Activated CD4-positive, alpha-beta T cell treated with anti-CD3 and anti-CD28 coated beads for 36 hours (primary cell): ENCODE data around the gene C1QTNF1. TPM values are rescaled to one million over a fixed set of nuclear protein-coding genes. Genes with fewer than 3 reads are reported as not detected.
A peak's percentile ranks its signal among the peaks of the same experiment; 100 is the strongest.
"Not testable (repeated sequence)": the region's sequence is repeated elsewhere in the genome, so short reads cannot be mapped to it uniquely, and the experiment has no call there.

Experiments
- ATAC-seq: fragments of 200-7000 bp; cut with Tn5 transposase; one replicate; pipeline ENCODE4 v1.10.0; 2021; ENCODE audit warnings: mild to moderate bottlenecking, moderate library complexity
- CTCF ChIA-PET: fragments of 350-600 bp; sonication (Branson Sonifier 250); formaldehyde crosslinking; loops from one replicate; lab custom pipeline; 2021; ENCODE audit warnings: antibody characterized with exemption; lab: Charles Lee
- POLR2A ChIA-PET: fragments of 350-600 bp; sonication (Branson Sonifier 250); formaldehyde crosslinking; loops from one replicate; lab custom pipeline; 2021; ENCODE audit warnings: antibody characterized with exemption, inconsistent platforms; lab: Charles Lee
- DNase-seq: peaks from one replicate; pipeline ENCODE4 v3.0.0-alpha.2; 2020
- H3K27ac Mint-ChIP-seq: one replicate; pipeline ENCODE4 v1.8.0; 2021; ENCODE audit warnings: mixed read lengths
- H3K27me3 Mint-ChIP-seq: one replicate; pipeline ENCODE4 v1.8.0; 2021; ENCODE audit warnings: mixed read lengths
- H3K36me3 Mint-ChIP-seq: one replicate; pipeline ENCODE4 v1.8.0; 2021; ENCODE audit warnings: low read depth, mixed read lengths
- H3K4me1 Mint-ChIP-seq: one replicate; pipeline ENCODE4 v1.8.0; 2021; ENCODE audit warnings: mixed read lengths
- H3K4me3 Mint-ChIP-seq: one replicate; pipeline ENCODE4 v1.8.0; 2021; ENCODE audit warnings: mild to moderate bottlenecking, moderate library complexity, mixed read lengths
- H3K9me3 Mint-ChIP-seq: one replicate; pipeline ENCODE4 v1.8.0; 2021; ENCODE audit warnings: low read depth, mixed read lengths
- intact Hi-C, 2 experiments: fragments of 100-400 bp; cut with DNase I in 1 of 2; cut with micrococcal nuclease in 1 of 2; formaldehyde crosslinking; loops; one replicate each; pipeline versions ENCODE4 v1.14.2 to v1.15.1; 2022 to 2024; cut with DNase I, micrococcal nuclease
- total RNA-seq, 2 experiments: library from RNA; stranded (reverse); gene quantifications; one replicate each; pipeline ENCODE4 v1.2.3, GENCODE V29; 2021

Gene C1QTNF1
- total RNA-seq, 2 experiments from 2014 or later: 0.14 TPM; not detected in 1

DNA sequence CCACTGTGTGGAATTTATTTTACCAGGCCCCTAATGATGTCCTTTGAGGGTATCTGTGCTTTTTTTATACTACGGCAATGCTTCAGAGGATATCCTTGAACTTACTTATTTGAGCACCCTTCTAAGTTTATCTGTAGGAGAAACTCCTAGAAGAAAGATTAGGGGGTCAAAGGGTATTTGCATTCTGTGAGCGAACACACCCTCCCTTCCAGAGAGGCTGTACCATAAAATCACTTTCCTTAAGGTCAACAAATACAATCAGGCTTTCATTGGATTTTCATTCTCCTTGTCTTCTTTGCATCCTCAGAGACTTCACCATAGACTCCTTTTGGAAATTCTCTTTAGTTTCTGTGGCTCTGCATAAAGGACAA lies 4.7 kb upstream of the C1QTNF1 start:
- Mint-ChIP-seq H3K36me3 (no peaks in the 10 kb centered on the region), H3K4me3 (no peak overlapping the region), H3K4me1 (peaks cover 3% of the 10 kb centered on the region), H3K9me3 (no peaks in the 10 kb centered on the region), H3K27me3 (peaks cover 19% of the 10 kb centered on the region), H3K27ac (no peak overlapping the region)
- ChIA-PET CTCF (interaction anchor here (1.0 to 1.4 kb wide), 2 partner anchors 16 to 373 kb away, joined by 3 read pairs; no protein-coding TSS in a partner anchor), POLR2A (no interaction called here)
- DNase-seq (no peak), ATAC-seq (no peak)
- intact Hi-C loops: loop anchor here in 1 of 2 experiments (1.0 kb wide), 2 partner anchors 23 to 372 kb away; no protein-coding TSS in a partner anchor

DNA sequence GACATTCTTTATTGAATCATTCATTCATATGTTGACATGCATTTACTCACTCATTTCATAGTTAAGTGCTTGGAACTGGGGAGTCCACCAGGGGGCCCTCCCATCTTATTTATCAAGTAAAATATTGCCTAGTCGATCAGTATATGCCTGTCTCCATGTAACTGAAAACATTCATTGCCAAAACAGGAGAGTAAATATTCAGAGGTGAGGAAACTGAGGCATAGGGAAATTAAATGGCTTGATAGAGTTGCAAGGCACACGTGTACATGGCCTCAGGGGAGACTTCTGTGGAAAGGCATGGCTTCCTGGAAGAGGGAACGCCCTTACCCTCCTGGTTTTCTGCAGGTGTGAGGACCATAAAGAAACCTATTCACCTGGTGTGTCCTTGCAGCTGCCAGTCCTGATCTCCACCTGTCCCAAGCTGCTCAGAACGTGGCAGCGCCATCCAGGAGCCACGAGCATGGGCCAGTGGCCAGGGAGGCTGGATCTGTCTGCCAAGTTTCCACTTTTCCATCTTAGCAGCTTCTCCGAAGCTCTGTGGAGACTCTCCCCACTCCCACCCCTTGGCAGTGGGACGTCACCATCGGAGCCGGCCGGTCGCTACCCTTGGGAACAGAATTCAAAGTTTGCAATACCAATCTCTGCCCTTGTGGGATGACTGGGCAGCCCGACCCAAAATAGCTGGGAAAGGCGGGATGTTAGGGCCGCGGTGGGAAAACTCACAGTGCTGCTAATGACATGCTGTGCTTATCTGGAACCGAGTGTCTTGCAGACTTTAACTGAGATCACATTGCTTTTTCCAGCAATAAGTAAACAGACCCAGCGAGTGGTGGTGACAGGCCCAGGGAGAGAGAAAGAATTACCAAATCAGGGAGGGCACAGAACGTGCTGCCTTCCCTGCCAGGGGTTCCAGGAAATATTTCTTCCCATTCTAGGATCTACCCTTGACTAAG lies 4.1 kb upstream of the C1QTNF1 start:
- Mint-ChIP-seq H3K27ac (no peak overlapping the region), H3K27me3 (peaks cover 23% of the 10 kb centered on the region), H3K4me1 (peaks cover 3% of the 10 kb centered on the region), H3K9me3 (no peaks in the 10 kb centered on the region), H3K4me3 (no peak overlapping the region), H3K36me3 (no peaks in the 10 kb centered on the region)
- intact Hi-C loops: loop anchor here in 1 of 2 experiments (1.0 kb wide), 2 partner anchors 22 to 371 kb away; no protein-coding TSS in a partner anchor
- POLR2A ChIA-PET: no interaction called here
- peak; percentile 68 for ATAC-seq
- CTCF ChIA-PET: interaction anchor here (0.8 to 1.4 kb wide), 4 partner anchors 16 to 97 kb away, joined by 3 to 4 read pairs (median 3); no protein-coding TSS in a partner anchor
- peak; percentile 74 for DNase-seq

DNA sequence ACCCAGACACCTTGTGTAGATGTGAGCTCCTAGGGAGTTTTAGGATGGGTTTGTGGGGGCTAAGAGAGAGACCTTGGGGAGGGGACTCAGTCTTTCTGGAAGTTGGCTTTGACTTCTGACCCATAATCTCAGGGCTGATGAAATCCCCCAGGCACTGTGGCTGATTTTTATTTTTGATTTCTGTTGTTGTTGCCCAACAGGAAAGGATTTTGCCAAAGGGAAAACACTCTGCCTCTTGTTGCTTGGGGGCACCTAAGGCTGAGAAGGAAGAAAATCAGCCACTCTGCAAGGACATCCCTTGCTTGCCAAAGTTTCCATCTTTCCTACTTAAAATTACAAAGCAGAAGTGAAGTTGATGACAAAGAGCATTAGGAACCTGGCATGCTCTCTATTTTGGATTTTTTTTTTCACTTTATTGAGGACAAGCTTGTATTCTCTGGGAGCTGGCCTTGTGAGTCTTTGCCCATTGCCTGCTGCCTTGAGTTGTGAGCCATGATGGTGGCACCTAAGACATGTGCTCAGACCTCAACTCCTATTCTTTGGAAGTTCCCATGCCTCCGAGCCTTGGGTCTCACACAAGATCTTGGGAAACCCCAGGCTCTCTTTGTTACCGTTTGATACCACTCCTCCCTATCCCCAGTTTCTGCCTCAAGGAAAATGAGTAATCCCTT lies 3.2 kb upstream of the C1QTNF1 start:
- CTCF ChIA-PET: interaction anchor here (0.7 to 1.2 kb wide), 4 partner anchors 15 to 98 kb away, joined by 3 to 4 read pairs (median 4); no protein-coding TSS in a partner anchor
- ATAC-seq: no peak

DNA sequence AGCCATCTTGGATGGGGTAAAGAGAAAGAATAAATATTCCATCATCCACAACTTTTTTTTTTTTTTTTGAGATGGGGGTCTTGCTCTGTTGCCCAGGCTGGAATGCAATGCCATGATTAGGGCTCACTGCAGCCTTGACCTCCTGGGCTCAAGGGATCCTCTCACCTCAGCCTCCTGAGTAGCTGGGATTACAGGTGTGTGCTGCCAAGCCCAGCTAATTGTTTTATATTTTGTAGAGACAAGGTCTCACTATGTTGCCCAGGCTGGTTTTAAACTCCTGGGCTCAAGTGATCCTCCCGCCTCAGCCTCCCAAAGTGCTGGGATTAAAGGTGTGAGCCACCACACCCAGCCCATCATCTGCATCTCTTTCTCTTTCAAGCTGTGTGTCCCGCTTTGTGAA lies 2.0 kb upstream of the C1QTNF1 start:
- POLR2A ChIA-PET: interaction anchor here (0.5 kb wide), 1 partner anchor 32 kb away, joined by 4 read pairs; no protein-coding TSS in a partner anchor

More for the DNA sequence above, 3.2 kb upstream of the C1QTNF1 start:
- no peak for DNase-seq
- H3K9me3 Mint-ChIP-seq: no peaks in the 10 kb centered on the region
- no peaks in the 10 kb centered on the region for H3K36me3 Mint-ChIP-seq
- intact Hi-C loops: no loop called here
- no peak overlapping the region for H3K27ac Mint-ChIP-seq
- POLR2A ChIA-PET: no interaction called here
- no peak overlapping the region for H3K4me3 Mint-ChIP-seq
- H3K4me1 Mint-ChIP-seq: peaks cover 3% of the 10 kb centered on the region
- peaks cover 27% of the 10 kb centered on the region for H3K27me3 Mint-ChIP-seq

DNA sequence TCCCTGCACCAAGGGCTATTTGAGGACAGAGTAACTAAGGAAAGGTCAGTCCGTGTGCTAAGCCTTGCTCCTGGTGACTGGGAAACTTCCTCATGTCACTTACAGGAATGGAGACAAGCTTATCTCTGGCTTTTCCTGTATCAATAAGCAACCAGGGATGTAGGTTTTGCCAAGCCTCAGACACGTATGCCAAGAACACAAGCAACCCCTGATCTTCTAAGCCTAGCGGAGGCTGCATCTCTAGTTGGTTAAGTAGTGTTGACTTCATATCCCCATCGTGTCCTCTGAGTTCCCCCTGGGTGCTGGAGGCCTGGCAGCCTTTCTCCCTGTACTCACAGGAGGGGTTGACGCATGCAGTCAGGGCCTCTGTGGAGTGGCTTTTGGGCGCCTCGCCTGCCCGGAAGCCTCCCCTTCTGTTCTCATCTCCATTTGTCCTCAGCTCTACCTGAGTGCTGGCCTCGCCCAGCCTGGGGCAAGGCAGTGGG lies 1.4 kb upstream of the C1QTNF1 start:
- intact Hi-C loops: no loop called here
- peaks cover 35% of the 10 kb centered on the region for H3K27me3 Mint-ChIP-seq
- no peak for DNase-seq
- CTCF ChIA-PET: interaction anchor here (0.6 to 1.3 kb wide), 4 partner anchors 14 to 249 kb away, joined by 3 to 5 read pairs (median 4); no protein-coding TSS in a partner anchor
- POLR2A ChIA-PET: no interaction called here
- H3K4me1 Mint-ChIP-seq: peaks cover 3% of the 10 kb centered on the region
- H3K36me3 Mint-ChIP-seq: no peaks in the 10 kb centered on the region
- H3K9me3 Mint-ChIP-seq: no peaks in the 10 kb centered on the region
- no peak overlapping the region for H3K27ac Mint-ChIP-seq
- no peak overlapping the region for H3K4me3 Mint-ChIP-seq
- no peak for ATAC-seq

More for the DNA sequence above, 2.0 kb upstream of the C1QTNF1 start:
- H3K27me3 Mint-ChIP-seq: peaks cover 32% of the 10 kb centered on the region
- H3K9me3 Mint-ChIP-seq, intact Hi-C loops, H3K36me3 Mint-ChIP-seq, H3K4me1 Mint-ChIP-seq, H3K27ac Mint-ChIP-seq, ATAC-seq, DNase-seq, H3K4me3 Mint-ChIP-seq: not testable (repeated sequence)
- CTCF ChIA-PET: interaction anchor here (0.6 to 1.3 kb wide), 3 partner anchors 15 to 250 kb away, joined by 3 to 5 read pairs (median 4); no protein-coding TSS in a partner anchor

DNA sequence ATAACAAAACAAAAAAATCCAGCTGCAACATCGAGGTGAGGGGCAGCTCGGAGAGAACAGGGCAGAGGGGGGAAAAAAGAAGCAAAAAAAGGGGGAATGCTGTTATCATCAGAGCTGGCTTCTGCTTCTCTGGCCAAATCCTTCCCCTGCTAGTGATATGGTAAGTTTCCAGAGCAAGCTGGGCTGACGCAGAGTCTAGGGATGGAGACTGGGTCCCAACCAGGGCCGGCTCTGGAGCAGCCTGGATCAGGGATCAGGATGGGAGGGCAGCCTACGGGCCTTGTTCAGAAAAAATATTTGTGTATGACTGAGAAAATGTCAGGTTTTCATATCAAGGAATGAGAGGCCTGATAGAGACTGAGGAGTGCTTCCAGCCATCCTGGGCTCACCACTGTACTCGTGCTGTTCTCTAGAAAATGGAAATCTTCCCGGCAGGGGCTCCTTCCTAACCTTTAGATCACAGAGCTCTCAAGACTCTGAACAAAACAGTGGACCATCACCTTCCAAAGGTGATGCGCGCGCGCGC lies 726 bp upstream of the C1QTNF1 start:
- H3K36me3 Mint-ChIP-seq: no peaks in the 10 kb centered on the region
- intact Hi-C loops: no loop called here
- H3K4me1 Mint-ChIP-seq: peaks cover 3% of the 10 kb centered on the region
- ATAC-seq (no peak), DNase-seq (no peak)
- CTCF ChIA-PET: interaction anchor here (0.6 to 0.9 kb wide), 4 partner anchors 8 to 1536 kb away, joined by 3 to 5 read pairs (median 3); no protein-coding TSS in a partner anchor
- peak overlapping the region; percentile 71 for H3K4me3 Mint-ChIP-seq
- POLR2A ChIA-PET: no interaction called here
- H3K27me3 Mint-ChIP-seq: peaks cover 35% of the 10 kb centered on the region
- H3K9me3 Mint-ChIP-seq: no peaks in the 10 kb centered on the region
- no peak overlapping the region for H3K27ac Mint-ChIP-seq

DNA sequence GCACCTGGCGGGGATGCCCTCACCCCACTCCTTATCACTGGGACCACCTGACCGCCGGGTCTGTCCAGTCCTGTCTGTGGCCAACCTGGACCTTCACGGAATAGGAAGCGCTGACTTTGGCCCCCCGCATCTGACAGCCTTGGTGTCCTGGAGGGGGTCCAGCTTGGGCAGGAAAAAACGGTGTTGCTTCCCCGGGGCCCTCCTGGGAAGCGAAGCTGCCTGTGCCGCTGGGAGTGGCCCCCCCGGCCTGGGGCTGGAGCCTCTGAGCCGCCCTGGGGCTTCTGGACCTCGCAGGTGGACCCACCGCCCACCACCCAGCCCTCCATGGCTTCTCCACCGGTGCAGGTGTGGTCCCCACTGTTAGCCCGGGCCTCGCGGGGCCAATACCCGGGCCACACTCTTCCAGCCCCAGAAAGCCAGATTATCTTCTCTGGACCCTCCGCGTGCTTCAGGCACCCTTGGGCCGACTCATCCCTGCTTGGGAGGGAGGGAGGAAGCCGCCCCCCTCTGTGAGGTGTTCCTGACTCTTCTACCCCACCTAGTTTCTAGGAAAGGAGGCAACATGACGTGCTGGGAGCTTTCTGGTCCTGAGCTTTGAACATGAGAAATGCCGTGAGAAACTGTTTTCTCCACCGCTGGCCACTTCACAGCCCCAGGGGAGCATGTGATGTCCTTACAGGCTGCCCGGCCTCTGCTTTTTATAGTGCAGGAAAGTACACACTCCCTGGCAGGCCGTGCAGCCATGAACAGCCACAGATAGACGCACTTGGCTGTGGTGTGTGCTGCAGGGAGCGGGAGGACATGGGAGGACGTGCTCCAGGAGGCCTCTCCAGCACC lies 1.1 kb downstream of the C1QTNF1 start:
- no peak for ATAC-seq
- POLR2A ChIA-PET: no interaction called here
- no peak overlapping the region for H3K27ac Mint-ChIP-seq

DNA sequence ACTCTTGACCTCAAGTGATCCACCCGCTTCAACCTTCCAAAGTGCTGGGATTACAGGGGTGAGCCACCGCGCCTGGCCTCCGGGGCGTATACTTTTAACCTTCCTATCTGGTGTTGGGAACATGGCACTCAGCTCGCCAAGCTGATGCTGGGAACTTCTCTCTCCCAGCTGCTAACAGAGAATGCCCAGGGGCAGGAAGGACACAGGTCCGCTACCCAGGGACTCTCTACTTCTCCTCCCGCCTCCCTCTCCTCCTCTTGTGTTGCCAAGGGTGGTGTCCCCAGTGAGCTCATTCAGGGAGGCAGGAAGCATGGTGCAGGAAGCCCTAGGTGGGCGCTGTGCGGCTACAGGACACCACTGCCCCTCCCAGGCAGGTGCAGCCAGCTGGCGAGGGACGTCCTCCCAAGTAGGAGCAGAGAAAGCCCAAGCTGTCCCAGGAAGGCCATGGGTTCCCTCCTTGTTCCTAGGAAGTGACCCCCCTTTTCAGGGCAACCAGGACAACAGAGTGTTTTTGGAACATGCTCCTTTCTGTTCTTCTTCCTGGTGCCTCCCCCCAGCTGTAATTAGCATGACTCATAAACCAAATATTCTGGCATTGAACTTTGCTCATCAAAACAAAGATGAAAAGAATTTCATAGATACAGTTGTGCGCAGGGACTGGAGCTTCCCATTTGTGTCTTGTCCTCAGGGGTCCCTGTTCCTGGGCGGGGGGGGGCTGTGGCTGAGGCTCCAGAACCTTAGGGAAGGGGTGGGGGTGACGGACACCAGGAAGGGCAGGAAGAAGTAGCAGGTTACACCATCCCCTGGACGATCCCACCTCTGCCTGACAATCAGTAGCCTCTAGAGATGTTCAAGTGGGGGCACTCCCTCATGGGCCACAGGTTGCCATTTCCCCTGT lies 2.7 kb downstream of the C1QTNF1 start:
- no peaks in the 10 kb centered on the region for H3K9me3 Mint-ChIP-seq
- ATAC-seq (no peak), DNase-seq (no peak)
- no peak overlapping the region for H3K4me3 Mint-ChIP-seq
- intact Hi-C loops: no loop called here
- H3K4me1 Mint-ChIP-seq: peaks cover 3% of the 10 kb centered on the region
- H3K27ac Mint-ChIP-seq: no peak overlapping the region
- POLR2A ChIA-PET: no interaction called here
- no peaks in the 10 kb centered on the region for H3K36me3 Mint-ChIP-seq
- peaks cover 31% of the 10 kb centered on the region for H3K27me3 Mint-ChIP-seq
- CTCF ChIA-PET: interaction anchor here (0.9 to 1.4 kb wide), 2 partner anchors 13 to 16 kb away, joined by 3 to 4 read pairs; no protein-coding TSS in a partner anchor

More for the DNA sequence above, 1.1 kb downstream of the C1QTNF1 start:
- H3K9me3 Mint-ChIP-seq: no peaks in the 10 kb centered on the region
- H3K27me3 Mint-ChIP-seq: peaks cover 34% of the 10 kb centered on the region
- intact Hi-C loops: no loop called here
- CTCF ChIA-PET: interaction anchor here (1.4 kb wide), 1 partner anchor 17 kb away, joined by 4 read pairs; no protein-coding TSS in a partner anchor
- DNase-seq: no peak
- H3K36me3 Mint-ChIP-seq: no peaks in the 10 kb centered on the region
- H3K4me1 Mint-ChIP-seq: peaks cover 3% of the 10 kb centered on the region
- peak overlapping the region; percentile 71 for H3K4me3 Mint-ChIP-seq

DNA sequence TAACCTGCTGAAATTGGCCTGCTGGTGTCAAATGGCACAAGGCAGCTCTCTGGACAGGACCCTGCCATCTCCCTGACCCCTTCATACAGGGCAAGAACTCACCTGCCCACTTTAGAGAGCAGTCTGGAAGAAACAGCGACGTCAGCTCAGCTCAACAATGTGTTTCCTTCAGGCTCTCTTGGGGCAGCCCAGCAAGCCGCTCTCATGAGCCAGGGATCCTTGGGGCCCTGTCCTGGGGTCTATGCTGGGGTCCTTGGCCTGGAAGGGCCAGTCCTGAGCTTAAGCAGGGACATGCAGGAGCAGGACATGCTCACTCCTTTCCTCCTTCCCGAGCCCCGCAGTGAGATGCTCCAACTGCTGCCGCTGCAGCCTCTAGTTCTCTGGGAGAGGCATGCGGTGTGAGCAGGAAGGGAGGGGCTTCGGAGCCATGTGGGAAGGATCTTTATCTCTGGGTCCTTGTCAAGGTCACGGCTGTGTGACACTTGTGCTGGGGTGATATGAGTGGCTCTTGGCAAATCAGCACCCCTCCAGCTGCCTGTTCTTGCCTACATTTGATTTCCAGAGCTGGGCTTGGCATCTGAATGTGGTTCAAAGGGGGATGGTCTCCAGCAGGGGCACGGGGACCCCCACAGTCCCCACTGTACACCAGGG lies 3.4 kb downstream of the C1QTNF1 start:
- Mint-ChIP-seq H3K36me3 (no peaks in the 10 kb centered on the region), H3K27ac (no peak overlapping the region), H3K9me3 (no peaks in the 10 kb centered on the region), H3K4me3 (no peak overlapping the region), H3K4me1 (peaks cover 3% of the 10 kb centered on the region), H3K27me3 (peaks cover 29% of the 10 kb centered on the region)
- CTCF ChIA-PET: interaction anchor here (0.9 kb wide), 1 partner anchor 14 kb away, joined by 3 read pairs; no protein-coding TSS in a partner anchor
- no peak for ATAC-seq
- intact Hi-C loops: no loop called here
- DNase-seq: no peak
- POLR2A ChIA-PET: no interaction called here
